Posterior vena cava (tissue), 2 donors: ENCODE measurements around the gene ASS1. TPM values are rescaled to one million over a fixed set of nuclear protein-coding genes. Genes with fewer than 3 reads are reported as not detected.

ENCODE experiments used
- DNase-seq: peaks from one replicate; pipeline ENCODE4 v3.0.0-alpha.2; 2020; ENCODE audit warnings: low spot score
- intact Hi-C, 2 donors: fragments of 100-400 bp; cut with DNase I; formaldehyde crosslinking; loops; one replicate each; pipeline versions ENCODE4 v1.14.1 to v1.14.2; 2022 to 2023
- total RNA-seq, 2 donors: library from RNA; stranded (reverse); fragmentation: NEBNext Ultra II Directional; extraction: Animal tissue kit (Norgen Biotek cat#: 25700); gene quantifications; one replicate each; pipeline ENCODE4 v1.2.1, GENCODE V29; 2021
- donor health status: DM: yes; HTN: yes; CAD: no.
- donor health status: DM: yes; HTN: yes; CAD: no.

The ASS1 gene
- total RNA-seq, 2 donors from 2014 or later, result 106 to 118 TPM

- DNase-seq, result no peak
- intact Hi-C loops, result no loop called here
Observed at GRCh38 chr9:130463763-130464745, 19.3 kb downstream of the ASS1 start.

- no peak for DNase-seq
- intact Hi-C loops, result loop anchor here in 1 of 2 donors (2.0 kb wide), 1 partner anchor 215 kb away; no protein-coding TSS in a partner anchor
Observed at GRCh38 chr9:130465383-130466096, 20.8 kb downstream of the ASS1 start.

GRCh38 chr9:130466537-130467217 is 21.9 kb downstream of the ASS1 start:
- DNase-seq, result no peak
- intact Hi-C loops, result loop anchor here in 1 of 2 donors (2.0 kb wide), 1 partner anchor 214 kb away; no protein-coding TSS in a partner anchor

- intact Hi-C loops, result loop anchor here in 1 of 2 donors (2.0 kb wide), 1 partner anchor 213 kb away; no protein-coding TSS in a partner anchor
- no peak for DNase-seq
Observed at GRCh38 chr9:130467316-130467715, 22.6 kb downstream of the ASS1 start.

GRCh38 chr9:130468566-130468965 is 23.8 kb downstream of the ASS1 start:
- no peak for DNase-seq
- intact Hi-C loops, result no loop called here

- intact Hi-C loops, result no loop called here
- DNase-seq, result no peak
Observed at GRCh38 chr9:130470269-130470668, 25.5 kb downstream of the ASS1 start.

- DNase-seq, result no peak
- intact Hi-C loops, result no loop called here
Observed at GRCh38 chr9:130470950-130471349, 26.2 kb downstream of the ASS1 start.

- DNase-seq, result no peak
- intact Hi-C loops, result no loop called here
Observed at GRCh38 chr9:130471411-130472183, 26.8 kb downstream of the ASS1 start.

- intact Hi-C loops, result no loop called here
- no peak for DNase-seq
Observed at GRCh38 chr9:130472184-130472705, 27.5 kb downstream of the ASS1 start.

GRCh38 chr9:130473009-130473408 is 28.2 kb downstream of the ASS1 start:
- DNase-seq, result no peak
- intact Hi-C loops, result no loop called here

GRCh38 chr9:130473566-130473965 is 28.8 kb downstream of the ASS1 start:
- no peak for DNase-seq
- intact Hi-C loops, result no loop called here

- intact Hi-C loops, result no loop called here
- no peak for DNase-seq
Observed at GRCh38 chr9:130474106-130474505, 29.3 kb downstream of the ASS1 start.

- intact Hi-C loops, result no loop called here
- DNase-seq, result no peak
Observed at GRCh38 chr9:130476151-130476730, 31.5 kb downstream of the ASS1 start.

GRCh38 chr9:130477564-130477963 is 32.8 kb downstream of the ASS1 start:
- intact Hi-C loops, result no loop called here
- DNase-seq, result no peak

GRCh38 chr9:130478152-130478551 is 33.4 kb downstream of the ASS1 start:
- DNase-seq, result no peak
- intact Hi-C loops, result no loop called here

- intact Hi-C loops, result no loop called here
- no peak for DNase-seq
Observed at GRCh38 chr9:130478736-130479575, 34.2 kb downstream of the ASS1 start.

GRCh38 chr9:130479587-130479986 is 34.8 kb downstream of the ASS1 start:
- no peak for DNase-seq
- intact Hi-C loops, result no loop called here
